HCT116 (cell line): ENCODE data around the gene FRAS1. TPM values are rescaled to one million over a fixed set of nuclear protein-coding genes. Genes with fewer than 3 reads are reported as not detected.

Experiments
- ATAC-seq: fragments of 200-7000 bp; cut with Tn5 transposase; 2 replicates; pipeline ENCODE4 v1.9.1; 2020; ENCODE audit warnings: mild to moderate bottlenecking, moderate library complexity
- BruUV-seq: library from RNA; stranded (reverse); fragments of 400-500 nt; replicated peaks from 2 replicates; lab custom pipeline; 2021; lab: Mats Ljungman, UMichigan
- CTCF ChIA-PET: fragments of 300-600 bp; sonication (Branson Sonifier 250); formaldehyde crosslinking; loops from one replicate; lab custom pipeline; 2021; ENCODE audit warnings: antibody characterized with exemption; lab: Charles Lee
- POLR2A ChIA-PET: fragments of 300-600, 350-600 bp; sonication (Branson Sonifier 250); formaldehyde crosslinking; loops from one replicate; lab custom pipeline; 2021; ENCODE audit warnings: antibody characterized with exemption; lab: Charles Lee
- RAD21 ChIA-PET, 2 experiments: fragments of 300-600 bp; sonication (Branson Sonifier 250); formaldehyde crosslinking; loops; one replicate each; lab custom pipeline; 2023; ENCODE audit warnings: low total read pairs in 2 of 2; ENCODE audit not compliant: uncharacterized antibody in 2 of 2, unreplicated experiment in 2 of 2, low non-redundant PET in 1 of 2; lab: Charles Lee
- DNase-seq: peaks from one replicate; pipeline ENCODE4 v3.0.0-alpha.2; 2010; ENCODE audit warnings: low read depth, low spot score
- H2AFZ ChIP-seq: fragments of 200-600 bp; shearing (Covaris generic), sonication (generic); 2 replicates; pipeline ENCODE4 v1.6.1; 2017; ENCODE audit warnings: low read depth, mixed run types, mixed read lengths, antibody characterized with exemption, low read length; ENCODE audit not compliant: poor library complexity, severe bottlenecking
- H3K27ac ChIP-seq: 2 replicates; pipeline ENCODE4 v1.5.1; 2012; ENCODE audit warnings: low read depth, low read length
- H3K27me3 ChIP-seq: fragments of 200-600 bp; sonication (generic); 2 replicates; pipeline ENCODE4 v1.6.1; 2016; ENCODE audit warnings: mixed run types, low read length, mixed read lengths; ENCODE audit not compliant: insufficient read depth
- H3K36me3 ChIP-seq, 2 experiments: fragments of 200-500 bp in 1 of 2; fragments of 200-600 bp in 1 of 2; sonication (Bioruptor generic) in 1 of 2; sonication (generic) in 1 of 2; 2 replicates each; pipeline versions ENCODE4 v1.5.1 to v1.6.1; 2014 to 2016; ENCODE audit warnings: low read length in 2 of 2, inconsistent platforms in 1 of 2, mixed read lengths in 1 of 2, mixed run types in 1 of 2; ENCODE audit not compliant: insufficient read depth in 2 of 2, control insufficient read depth in 1 of 2
- H3K4me1 ChIP-seq, 2 experiments: fragments of 200-600 bp in 1 of 2; sonication (generic) in 1 of 2; 2 replicates each; pipeline versions ENCODE4 v1.5.1 to v1.6.1; 2012 to 2017; ENCODE audit warnings: low read length in 2 of 2, inconsistent platforms in 1 of 2, mild to moderate bottlenecking in 1 of 2, mixed read lengths in 1 of 2, mixed run types in 1 of 2, moderate library complexity in 1 of 2; ENCODE audit not compliant: insufficient read depth in 2 of 2, control insufficient read depth in 1 of 2
- H3K4me2 ChIP-seq: fragments of 200-600 bp; sonication (generic); 2 replicates; pipeline ENCODE4 v1.6.1; 2017; ENCODE audit warnings: mixed run types, low read length, mixed read lengths
- H3K4me3 ChIP-seq, 2 experiments: fragments of 200-600 bp in 1 of 2; sonication (generic) in 1 of 2; replicated peaks in 1 of 2; 2 replicates each; pipeline ENCODE4 v1.5.1; 2011 to 2016; ENCODE audit warnings: low read length in 2 of 2, control low read depth in 1 of 2, low read depth in 1 of 2, mild to moderate bottlenecking in 1 of 2, mixed read lengths in 1 of 2, mixed run types in 1 of 2
- H3K79me2 ChIP-seq: fragments of 200-600 bp; sonication (generic); 2 replicates; pipeline ENCODE4 v1.6.1; 2017; ENCODE audit warnings: mild to moderate bottlenecking, mixed run types, low read length, moderate library complexity, mixed read lengths; ENCODE audit not compliant: insufficient read depth
- H3K9ac ChIP-seq: fragments of 200-600 bp; sonication (generic); 2 replicates; pipeline ENCODE4 v1.6.1; 2016; ENCODE audit warnings: low read length, mixed read lengths
- H3K9me2 ChIP-seq: fragments of 200-600 bp; sonication (generic), shearing (Covaris generic); 2 replicates; pipeline ENCODE4 v1.6.1; 2017; ENCODE audit warnings: mixed run types, mild to moderate bottlenecking, moderate library complexity; ENCODE audit not compliant: insufficient read depth
- H3K9me3 ChIP-seq, 2 experiments: fragments of 200-500 bp in 1 of 2; fragments of 200-600 bp in 1 of 2; sonication (Bioruptor generic) in 1 of 2; sonication (generic) in 1 of 2; 2 replicates each; pipeline ENCODE4 v1.6.1; 2014 to 2017; ENCODE audit warnings: low read length in 2 of 2, mixed read lengths in 2 of 2, inconsistent platforms in 1 of 2, low read depth in 1 of 2, mild to moderate bottlenecking in 1 of 2, mixed run types in 1 of 2, moderate library complexity in 1 of 2; ENCODE audit not compliant: control insufficient read depth in 1 of 2, insufficient read depth in 1 of 2
- H4K20me1 ChIP-seq: fragments of 200-600 bp; sonication (generic), shearing (Covaris generic); 2 replicates; pipeline ENCODE4 v1.6.1; 2017; ENCODE audit warnings: mixed run types, mild to moderate bottlenecking, moderate library complexity; ENCODE audit not compliant: insufficient read depth
- EZH2 ChIP-seq: fragments of 200-600 bp; sonication (generic); IDR thresholded peaks from 2 replicates; pipeline ENCODE4 v1.6.1; 2017; ENCODE audit warnings: antibody characterized with exemption, mixed run types
- EZH2phosphoT487 ChIP-seq: fragments of 200-600 bp; IDR thresholded peaks from 2 replicates; pipeline ENCODE4 v1.6.1; 2018; ENCODE audit warnings: antibody characterized with exemption, borderline replicate concordance
- POLR2A ChIP-seq: IDR thresholded peaks from 2 replicates; pipeline ENCODE4 v1.7.0; 2011; ENCODE audit warnings: borderline replicate concordance; ENCODE audit not compliant: insufficient read depth, insufficient read length; ENCODE audit errors: extremely low read depth
- RAD21 ChIP-seq: IDR thresholded peaks from 2 replicates; pipeline ENCODE4 v1.6.1; 2012; ENCODE audit warnings: low read depth, mild to moderate bottlenecking
- SIN3A ChIP-seq: IDR thresholded peaks from 2 replicates; pipeline ENCODE4 v1.6.1; 2012; ENCODE audit warnings: low read depth
- SP1 ChIP-seq: IDR thresholded peaks from 2 replicates; pipeline ENCODE4 v1.6.1; 2012; ENCODE audit warnings: low read depth
- SRF ChIP-seq: IDR thresholded peaks from 2 replicates; pipeline ENCODE4 v1.6.1; 2012; ENCODE audit warnings: low read depth
- YY1 ChIP-seq: IDR thresholded peaks from 2 replicates; pipeline ENCODE4 v1.6.1; 2011; ENCODE audit warnings: low read length, low read depth, moderate library complexity, mild to moderate bottlenecking; ENCODE audit not compliant: insufficient replicate concordance; ENCODE audit errors: extremely low read depth
- ZFX ChIP-seq: fragments of 450-650 bp; IDR thresholded peaks from 2 replicates; pipeline ENCODE4 v1.6.1; 2017
- ZNF274 ChIP-seq: fragments of 200-500 bp; sonication (Bioruptor generic); IDR thresholded peaks from 2 replicates; pipeline ENCODE4 v1.6.1; 2014; ENCODE audit warnings: mild to moderate bottlenecking, low read depth, low read length, inconsistent platforms
- intact Hi-C: fragments of 100-400 bp; cut with micrococcal nuclease; formaldehyde crosslinking; loops from 2 replicates; pipeline ENCODE4 v1.10.0; 2022
- total RNA-seq: library from RNA; stranded (reverse); gene quantifications from one replicate; pipeline ENCODE4 v1.2.1, GENCODE V29; 2021; ENCODE audit not compliant: unreplicated experiment
- TF ChIP-seq, protein P1 (sequence below): IDR thresholded peaks from 2 replicates; pipeline ENCODE4 v1.6.1; 2012; ENCODE audit warnings: low read depth

The FRAS1 gene
- total RNA-seq, 1 experiment from 2014 or later = 33.5 TPM

DNA sequence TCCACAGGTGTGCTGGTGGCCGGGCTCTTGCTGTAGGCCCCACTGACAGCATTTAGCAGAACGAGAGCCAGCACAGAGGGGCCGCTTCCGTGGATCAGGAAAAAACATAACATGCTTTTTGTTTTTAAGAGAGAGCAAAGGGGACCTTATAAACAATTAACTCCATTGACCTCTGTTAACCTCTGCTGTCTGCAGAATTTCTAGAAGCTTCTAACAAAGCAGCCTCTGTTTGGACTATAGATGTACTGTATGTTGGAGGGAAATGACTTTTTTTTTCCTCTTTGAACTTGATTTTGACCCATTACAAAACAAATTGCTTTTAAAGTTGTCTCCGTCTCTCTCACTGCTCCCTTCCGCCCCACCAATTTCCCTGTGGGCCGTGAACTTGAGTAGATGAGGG lies 210.7 kb downstream of the FRAS1 start:
- CTCF ChIA-PET = no interaction called here
- intact Hi-C loops = no loop called here
- H3K27me3 ChIP-seq = no peaks in the 10 kb centered on the region
- H2AFZ ChIP-seq = no peak overlapping the region
- H4K20me1 ChIP-seq = no peaks in the 10 kb centered on the region
- BruUV-seq = no TSS peak
- no peak overlapping the region for H3K4me3 ChIP-seq
- TF ChIP-seq SRF = no peak
- no peak for TF ChIP-seq EZH2
- no peak for TF ChIP-seq SIN3A
- no peak for TF ChIP-seq EZH2phosphoT487
- no peak for TF ChIP-seq ZNF274
- TF ChIP-seq YY1 = no peak
- no peak for TF ChIP-seq RAD21
- no peak for TF ChIP-seq POLR2A
- TF ChIP-seq, protein P1, sequence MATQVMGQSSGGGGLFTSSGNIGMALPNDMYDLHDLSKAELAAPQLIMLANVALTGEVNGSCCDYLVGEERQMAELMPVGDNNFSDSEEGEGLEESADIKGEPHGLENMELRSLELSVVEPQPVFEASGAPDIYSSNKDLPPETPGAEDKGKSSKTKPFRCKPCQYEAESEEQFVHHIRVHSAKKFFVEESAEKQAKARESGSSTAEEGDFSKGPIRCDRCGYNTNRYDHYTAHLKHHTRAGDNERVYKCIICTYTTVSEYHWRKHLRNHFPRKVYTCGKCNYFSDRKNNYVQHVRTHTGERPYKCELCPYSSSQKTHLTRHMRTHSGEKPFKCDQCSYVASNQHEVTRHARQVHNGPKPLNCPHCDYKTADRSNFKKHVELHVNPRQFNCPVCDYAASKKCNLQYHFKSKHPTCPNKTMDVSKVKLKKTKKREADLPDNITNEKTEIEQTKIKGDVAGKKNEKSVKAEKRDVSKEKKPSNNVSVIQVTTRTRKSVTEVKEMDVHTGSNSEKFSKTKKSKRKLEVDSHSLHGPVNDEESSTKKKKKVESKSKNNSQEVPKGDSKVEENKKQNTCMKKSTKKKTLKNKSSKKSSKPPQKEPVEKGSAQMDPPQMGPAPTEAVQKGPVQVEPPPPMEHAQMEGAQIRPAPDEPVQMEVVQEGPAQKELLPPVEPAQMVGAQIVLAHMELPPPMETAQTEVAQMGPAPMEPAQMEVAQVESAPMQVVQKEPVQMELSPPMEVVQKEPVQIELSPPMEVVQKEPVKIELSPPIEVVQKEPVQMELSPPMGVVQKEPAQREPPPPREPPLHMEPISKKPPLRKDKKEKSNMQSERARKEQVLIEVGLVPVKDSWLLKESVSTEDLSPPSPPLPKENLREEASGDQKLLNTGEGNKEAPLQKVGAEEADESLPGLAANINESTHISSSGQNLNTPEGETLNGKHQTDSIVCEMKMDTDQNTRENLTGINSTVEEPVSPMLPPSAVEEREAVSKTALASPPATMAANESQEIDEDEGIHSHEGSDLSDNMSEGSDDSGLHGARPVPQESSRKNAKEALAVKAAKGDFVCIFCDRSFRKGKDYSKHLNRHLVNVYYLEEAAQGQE = no peak
- no peak for TF ChIP-seq ZFX
- no peak for TF ChIP-seq SP1
- TF ChIP-seq, all 23 proteins: peak for 0
- Histone ChIP-seq H3K79me2 (no peaks in the 10 kb centered on the region), H3K27ac (no peak overlapping the region), H3K4me2 (no peak overlapping the region), H3K4me1 (no peaks in the 10 kb centered on the region), H3K9ac (no peak overlapping the region), H3K9me2 (no peaks in the 10 kb centered on the region), H3K36me3 (peaks cover 0 to 8% of the 10 kb centered on the region in 2 experiments; a peak in 1 of 4 replicates), H3K9me3 (no peaks in the 10 kb centered on the region)
- ChIA-PET POLR2A (no interaction called here), RAD21 (no interaction called here)
- DNase-seq (no peak), ATAC-seq (no peak)
